Activated CD8-positive, alpha-beta T cell treated with anti-CD3 and anti-CD28 coated beads, Interleukin-2, amount 10 ng/mL, durations not matched to agents 7 days and 5 days (primary cell): ENCODE measurements around the gene EXOC3L4. TPM values are rescaled to one million over a fixed set of nuclear protein-coding genes. Genes with fewer than 3 reads are reported as not detected.

Experiments
- ATAC-seq: fragments of 150-1000 bp; cut with Tn5 transposase; one replicate; pipeline ENCODE4 v1.10.0; 2021; ENCODE audit warnings: moderate library complexity
- CTCF ChIA-PET: fragments of 350-600 bp; sonication (Branson Sonifier 250); formaldehyde crosslinking; loops from one replicate; lab custom pipeline; 2021; ENCODE audit warnings: antibody characterized with exemption; lab: Charles Lee
- POLR2A ChIA-PET: fragments of 350-600 bp; sonication (Branson Sonifier 250); formaldehyde crosslinking; loops from one replicate; lab custom pipeline; 2021; ENCODE audit warnings: antibody characterized with exemption; lab: Charles Lee
- DNase-seq: peaks from one replicate; pipeline ENCODE4 v3.0.0-alpha.2; 2020
- H3K27ac Mint-ChIP-seq: one replicate; pipeline ENCODE4 v1.8.0; 2021; ENCODE audit warnings: mild to moderate bottlenecking, mixed read lengths
- H3K27me3 Mint-ChIP-seq: one replicate; pipeline ENCODE4 v1.8.0; 2021; ENCODE audit warnings: low read depth, mixed read lengths
- H3K36me3 Mint-ChIP-seq: one replicate; pipeline ENCODE4 v1.8.0; 2021; ENCODE audit warnings: low read depth, mixed read lengths
- H3K4me1 Mint-ChIP-seq: one replicate; pipeline ENCODE4 v1.8.0; 2021; ENCODE audit warnings: low read depth, mixed read lengths
- H3K4me3 Mint-ChIP-seq: one replicate; pipeline ENCODE4 v1.8.0; 2021; ENCODE audit warnings: mild to moderate bottlenecking, mixed read lengths
- H3K9me3 Mint-ChIP-seq: one replicate; pipeline ENCODE4 v1.8.0; 2022; ENCODE audit warnings: mixed read lengths; ENCODE audit not compliant: insufficient read depth
- total RNA-seq, 2 experiments: library from RNA; stranded (reverse); gene quantifications; one replicate each; pipeline ENCODE4 v1.2.3, GENCODE V29; 2021

EXOC3L4 gene
- total RNA-seq, 2 experiments from 2014 or later: not detected

GRCh38 chr14:103073367-103073875 is 21.1 kb upstream of the EXOC3L4 start:
- Mint-ChIP-seq H3K9me3 (no peaks in the 10 kb centered on the region), H3K4me1 (no peaks in the 10 kb centered on the region), H3K36me3 (no peaks in the 10 kb centered on the region), H3K27ac (no peak overlapping the region), H3K27me3 (peaks cover 5% of the 10 kb centered on the region), H3K4me3 (no peak overlapping the region)
- ChIA-PET POLR2A (no interaction called here), CTCF (interaction anchor here (2.0 kb wide), 1 partner anchor 31 kb away, joined by 9 read pairs; no protein-coding TSS in a partner anchor)
- no peak for DNase-seq
- no peak for ATAC-seq

- ATAC-seq (no peak), DNase-seq (no peak)
- H3K4me1 Mint-ChIP-seq: no peaks in the 10 kb centered on the region
- no peak overlapping the region for H3K27ac Mint-ChIP-seq
- H3K27me3 Mint-ChIP-seq: peaks cover 5% of the 10 kb centered on the region
- no peaks in the 10 kb centered on the region for H3K36me3 Mint-ChIP-seq
- H3K4me3 Mint-ChIP-seq: no peak overlapping the region
- H3K9me3 Mint-ChIP-seq: no peaks in the 10 kb centered on the region
- CTCF ChIA-PET: interaction anchor here (1.0 to 2.0 kb wide), 4 partner anchors 22 to 112 kb away, joined by 3 to 9 read pairs (median 4); no protein-coding TSS in a partner anchor
- POLR2A ChIA-PET: no interaction called here
Measured at GRCh38 chr14:103073876-103074728, 20.4 kb upstream of the EXOC3L4 start.

- H3K36me3 Mint-ChIP-seq: no peaks in the 10 kb centered on the region
- H3K4me1 Mint-ChIP-seq: no peaks in the 10 kb centered on the region
- no peak for ATAC-seq
- no peak overlapping the region for H3K27ac Mint-ChIP-seq
- H3K4me3 Mint-ChIP-seq: no peak overlapping the region
- ChIA-PET CTCF (interaction anchor here (1.0 to 2.0 kb wide), 4 partner anchors 21 to 111 kb away, joined by 3 to 9 read pairs (median 4); no protein-coding TSS in a partner anchor), POLR2A (no interaction called here)
- H3K9me3 Mint-ChIP-seq: no peaks in the 10 kb centered on the region
- peaks cover 5% of the 10 kb centered on the region for H3K27me3 Mint-ChIP-seq
- no peak for DNase-seq
Measured at GRCh38 chr14:103074729-103075367, 19.7 kb upstream of the EXOC3L4 start.

GRCh38 chr14:103078420-103078749 is 16.1 kb upstream of the EXOC3L4 start:
- POLR2A ChIA-PET: no interaction called here
- Mint-ChIP-seq H3K4me3 (no peak overlapping the region), H3K27me3 (peaks cover 5% of the 10 kb centered on the region), H3K27ac (no peak overlapping the region), H3K9me3 (no peaks in the 10 kb centered on the region), H3K36me3 (no peaks in the 10 kb centered on the region), H3K4me1 (no peaks in the 10 kb centered on the region)
- CTCF ChIA-PET: interaction anchor here (1.1 to 2.8 kb wide), 3 partner anchors 15 to 384 kb away, joined by 3 to 14 read pairs (median 6); no protein-coding TSS in a partner anchor
- peak; percentile 82 for DNase-seq
- ATAC-seq: peak; percentile 74

- Mint-ChIP-seq H3K4me1 (no peaks in the 10 kb centered on the region), H3K27me3 (peaks cover 5% of the 10 kb centered on the region), H3K4me3 (no peak overlapping the region), H3K36me3 (no peaks in the 10 kb centered on the region), H3K9me3 (no peaks in the 10 kb centered on the region), H3K27ac (no peak overlapping the region)
- ChIA-PET CTCF (interaction anchor here (1.1 to 2.8 kb wide), 2 partner anchors 26 to 384 kb away, joined by 6 to 14 read pairs; no protein-coding TSS in a partner anchor), POLR2A (no interaction called here)
- DNase-seq: no peak
- ATAC-seq: no peak
Measured at GRCh38 chr14:103078860-103079587, 15.5 kb upstream of the EXOC3L4 start.

GRCh38 chr14:103081951-103082350 is 12.6 kb upstream of the EXOC3L4 start:
- H3K36me3 Mint-ChIP-seq: no peaks in the 10 kb centered on the region
- POLR2A ChIA-PET: no interaction called here
- DNase-seq (no peak), ATAC-seq (no peak)
- no peaks in the 10 kb centered on the region for H3K4me1 Mint-ChIP-seq
- no peak overlapping the region for H3K4me3 Mint-ChIP-seq
- H3K27ac Mint-ChIP-seq: no peak overlapping the region
- no peaks in the 10 kb centered on the region for H3K9me3 Mint-ChIP-seq
- CTCF ChIA-PET: no interaction called here
- peaks cover 6% of the 10 kb centered on the region for H3K27me3 Mint-ChIP-seq

GRCh38 chr14:103084021-103084919 is 10.3 kb upstream of the EXOC3L4 start, which contains the start of gene LBHD2:
LBHD2 (plus strand) TSS chr14:103084210; CDS start chr14:103086013, 1,803 bp downstream.
- H3K36me3 Mint-ChIP-seq: no peaks in the 10 kb centered on the region
- peaks cover 6% of the 10 kb centered on the region for H3K27me3 Mint-ChIP-seq
- ChIA-PET CTCF (no interaction called here), POLR2A (no interaction called here)
- H3K4me1 Mint-ChIP-seq: no peaks in the 10 kb centered on the region
- H3K4me3 Mint-ChIP-seq: no peak within 1 kb of the TSS
- DNase-seq: no peak
- ATAC-seq: no peak
- no peak within 1 kb of the TSS for H3K27ac Mint-ChIP-seq
- no peaks in the 10 kb centered on the region for H3K9me3 Mint-ChIP-seq

GRCh38 chr14:103085106-103086091 is 9.1 kb upstream of the EXOC3L4 start:
- Mint-ChIP-seq H3K27ac (no peak overlapping the region), H3K9me3 (no peaks in the 10 kb centered on the region), H3K36me3 (no peaks in the 10 kb centered on the region), H3K27me3 (peaks cover 6% of the 10 kb centered on the region), H3K4me3 (no peak overlapping the region), H3K4me1 (no peaks in the 10 kb centered on the region)
- ChIA-PET CTCF (no interaction called here), POLR2A (interaction anchor here (0.6 kb wide), 1 partner anchor 749 kb away, joined by 5 read pairs; no protein-coding TSS in a partner anchor)
- no peak for ATAC-seq
- DNase-seq: no peak

- CTCF ChIA-PET: interaction anchor here (2.0 kb wide), 1 partner anchor 19 kb away, joined by 6 read pairs; no protein-coding TSS in a partner anchor
- Mint-ChIP-seq H3K36me3 (no peaks in the 10 kb centered on the region), H3K27me3 (peaks cover 6% of the 10 kb centered on the region), H3K4me1 (peaks cover 8% of the 10 kb centered on the region), H3K9me3 (no peaks in the 10 kb centered on the region), H3K27ac (no peak overlapping the region), H3K4me3 (no peak overlapping the region)
- ATAC-seq (no peak), DNase-seq (no peak)
- POLR2A ChIA-PET: no interaction called here
Measured at GRCh38 chr14:103086771-103087342, 7.7 kb upstream of the EXOC3L4 start.
